Measurements from ENCODE around the gene SLC35F3. TPM values are rescaled to one million over a fixed set of nuclear protein-coding genes. Genes with fewer than 3 reads are reported as not detected.

Gene SLC35F3
- polyA plus RNA-seq, 1 donor (not counting 4 experiments of a cell fraction or from before 2014, with no cell fraction given): 13.8 TPM

DNA sequence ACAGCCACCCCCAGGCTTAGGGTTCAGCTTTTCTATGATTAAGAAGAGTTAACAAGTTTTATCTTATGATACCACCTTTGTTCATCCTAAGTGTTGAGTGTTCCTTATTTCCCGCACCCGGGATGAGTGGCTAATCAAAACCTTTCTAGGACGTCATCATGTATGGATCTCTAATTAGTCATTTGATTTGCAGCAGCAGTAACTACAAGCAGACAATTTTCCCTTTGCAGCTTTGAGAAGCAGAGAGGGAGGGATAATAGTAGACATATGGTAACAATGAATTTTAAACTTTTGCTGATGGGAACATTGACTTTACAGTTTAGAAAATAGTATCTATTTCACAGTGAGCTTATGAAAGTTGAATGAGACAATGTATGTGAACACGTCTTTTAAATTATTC lies 30.8 kb upstream of the SLC35F3 start:
- dilution Hi-C loops (cut with MboI; ENCODE audit: extremely low pct_ligation_motif_present, low sequenced_read_pairs): no loop called here
- Histone ChIP-seq H3K27me3 (ENCODE audit: control insufficient read depth, extremely low read depth, insufficient read depth, low read length) (peaks cover 13% of the 10 kb centered on the region), H3K4me3 (ENCODE audit: control insufficient read depth in 2 of 3, extremely low read depth in 1 of 3, insufficient read depth in 2 of 3, low read depth in 1 of 3, low read length in 3 of 3) (no peak overlapping the region), H3K4me1 (ENCODE audit: control insufficient read depth, extremely low read depth, insufficient read depth, low read length) (no peaks in the 10 kb centered on the region), H3K9ac (ENCODE audit: control insufficient read depth, extremely low read depth, insufficient read depth, low read length) (no peak overlapping the region), H3K9me1 (ENCODE audit: control insufficient read depth, extremely low read depth, insufficient read depth, low read length) (no peaks in the 10 kb centered on the region), H3K36me3 (ENCODE audit: control insufficient read depth in 2 of 2, extremely low read depth in 1 of 2, insufficient read depth in 2 of 2, low read length in 2 of 2) (no peaks in the 10 kb centered on the region), H3K27ac (ENCODE audit: control insufficient read depth, insufficient read depth, low read length) (no peak overlapping the region), H3K4me2 (ENCODE audit: control insufficient read depth, extremely low read depth, insufficient read depth, low read depth, low read length) (no peak overlapping the region), H3K9me3 (ENCODE audit: control insufficient read depth, low read depth, low read length) (no peaks in the 10 kb centered on the region), H4K20me1 (ENCODE audit: control insufficient read depth, extremely low read depth, insufficient read depth, low read length) (no peaks in the 10 kb centered on the region), H2AFZ (ENCODE audit: control insufficient read depth, low read length) (no peak overlapping the region), H3K79me2 (ENCODE audit: control insufficient read depth, insufficient read depth, low read length) (no peaks in the 10 kb centered on the region)
- DNase-seq (ENCODE audit: low read depth, low spot score) (no peak), FAIRE-seq (no peak)
- TF ChIP-seq, protein P1, sequence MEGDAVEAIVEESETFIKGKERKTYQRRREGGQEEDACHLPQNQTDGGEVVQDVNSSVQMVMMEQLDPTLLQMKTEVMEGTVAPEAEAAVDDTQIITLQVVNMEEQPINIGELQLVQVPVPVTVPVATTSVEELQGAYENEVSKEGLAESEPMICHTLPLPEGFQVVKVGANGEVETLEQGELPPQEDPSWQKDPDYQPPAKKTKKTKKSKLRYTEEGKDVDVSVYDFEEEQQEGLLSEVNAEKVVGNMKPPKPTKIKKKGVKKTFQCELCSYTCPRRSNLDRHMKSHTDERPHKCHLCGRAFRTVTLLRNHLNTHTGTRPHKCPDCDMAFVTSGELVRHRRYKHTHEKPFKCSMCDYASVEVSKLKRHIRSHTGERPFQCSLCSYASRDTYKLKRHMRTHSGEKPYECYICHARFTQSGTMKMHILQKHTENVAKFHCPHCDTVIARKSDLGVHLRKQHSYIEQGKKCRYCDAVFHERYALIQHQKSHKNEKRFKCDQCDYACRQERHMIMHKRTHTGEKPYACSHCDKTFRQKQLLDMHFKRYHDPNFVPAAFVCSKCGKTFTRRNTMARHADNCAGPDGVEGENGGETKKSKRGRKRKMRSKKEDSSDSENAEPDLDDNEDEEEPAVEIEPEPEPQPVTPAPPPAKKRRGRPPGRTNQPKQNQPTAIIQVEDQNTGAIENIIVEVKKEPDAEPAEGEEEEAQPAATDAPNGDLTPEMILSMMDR (optimal IDR thresholded peaks at IDR 0.05 in 1 of 3, IDR thresholded peaks at IDR 0.05 in 1 of 3, conservative IDR thresholded peaks at IDR 0.05 in 1 of 3; ENCODE audit: extremely low read depth in 1 of 3, insufficient read depth in 2 of 3, low read length in 3 of 3): no peak
- TF ChIP-seq EZH2 (IDR thresholded peaks at IDR 0.05; ENCODE audit: low read length): no peak

DNA sequence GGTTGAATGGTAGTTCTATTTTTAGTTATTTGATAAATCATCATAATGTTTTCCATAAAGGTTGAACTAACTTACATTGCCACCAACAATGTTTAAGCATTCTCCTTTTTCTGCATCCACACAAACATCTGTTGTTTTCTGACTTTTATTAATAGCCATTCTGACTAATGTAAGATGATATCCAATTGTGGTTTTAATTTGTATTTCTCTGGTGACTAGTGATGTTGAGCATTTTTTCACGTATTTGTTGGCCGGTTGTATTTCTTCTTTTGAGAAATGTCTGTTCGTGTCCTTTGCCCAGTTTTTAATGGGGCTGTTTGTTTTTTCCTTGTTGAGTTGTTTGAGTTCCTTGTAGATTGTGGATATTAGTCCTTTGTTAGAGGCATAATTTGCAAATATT lies 24.6 kb upstream of the SLC35F3 start:
- TF ChIP-seq, protein P1 (optimal IDR thresholded peaks at IDR 0.05 in 1 of 3, IDR thresholded peaks at IDR 0.05 in 1 of 3, conservative IDR thresholded peaks at IDR 0.05 in 1 of 3; ENCODE audit: extremely low read depth in 1 of 3, insufficient read depth in 2 of 3, low read length in 3 of 3): no peak
- TF ChIP-seq EZH2 (IDR thresholded peaks at IDR 0.05; ENCODE audit: low read length): no peak
- FAIRE-seq (peak; percentile 26), DNase-seq (ENCODE audit: low read depth, low spot score) (no peak)
- dilution Hi-C loops (cut with MboI; ENCODE audit: extremely low pct_ligation_motif_present, low sequenced_read_pairs): no loop called here
- H3K27ac ChIP-seq (ENCODE audit: control insufficient read depth, insufficient read depth, low read length): no peak overlapping the region
- no peaks in the 10 kb centered on the region for H3K36me3 ChIP-seq (ENCODE audit: control insufficient read depth in 2 of 2, extremely low read depth in 1 of 2, insufficient read depth in 2 of 2, low read length in 2 of 2)
- H3K79me2 ChIP-seq (ENCODE audit: control insufficient read depth, insufficient read depth, low read length): no peaks in the 10 kb centered on the region
- H3K4me2 ChIP-seq (ENCODE audit: control insufficient read depth, extremely low read depth, insufficient read depth, low read depth, low read length): no peak overlapping the region
- no peak overlapping the region for H2AFZ ChIP-seq (ENCODE audit: control insufficient read depth, low read length)
- H3K27me3 ChIP-seq (ENCODE audit: control insufficient read depth, extremely low read depth, insufficient read depth, low read length): peaks cover 30% of the 10 kb centered on the region
- H3K9me3 ChIP-seq (ENCODE audit: control insufficient read depth, low read depth, low read length): no peaks in the 10 kb centered on the region
- H3K4me3 ChIP-seq (ENCODE audit: control insufficient read depth in 2 of 3, extremely low read depth in 1 of 3, insufficient read depth in 2 of 3, low read depth in 1 of 3, low read length in 3 of 3): no peak overlapping the region
- H3K4me1 ChIP-seq (ENCODE audit: control insufficient read depth, extremely low read depth, insufficient read depth, low read length): no peaks in the 10 kb centered on the region
- no peaks in the 10 kb centered on the region for H4K20me1 ChIP-seq (ENCODE audit: control insufficient read depth, extremely low read depth, insufficient read depth, low read length)
- H3K9me1 ChIP-seq (ENCODE audit: control insufficient read depth, extremely low read depth, insufficient read depth, low read length): no peaks in the 10 kb centered on the region
- H3K9ac ChIP-seq (ENCODE audit: control insufficient read depth, extremely low read depth, insufficient read depth, low read length): no peak overlapping the region
